GM19328 (cell line): ENCODE data around the gene TSTD1.
"Not testable (repeated sequence)": the region's sequence is repeated elsewhere in the genome, so short reads cannot be mapped to it uniquely, and the experiment has no call there.

Experiments used
- ATAC-seq: cut with Tn5 transposase; IDR thresholded peaks from one replicate; pipeline ENCODE4 v1.9.1; 2021; ENCODE audit warnings: mild to moderate bottlenecking, moderate library complexity; ENCODE audit not compliant: unreplicated experiment

The TSTD1 gene

GRCh38 chr1:161039154-161039545 lies 386 bp upstream of the TSTD1 start:
- no peak for ATAC-seq

DNA sequence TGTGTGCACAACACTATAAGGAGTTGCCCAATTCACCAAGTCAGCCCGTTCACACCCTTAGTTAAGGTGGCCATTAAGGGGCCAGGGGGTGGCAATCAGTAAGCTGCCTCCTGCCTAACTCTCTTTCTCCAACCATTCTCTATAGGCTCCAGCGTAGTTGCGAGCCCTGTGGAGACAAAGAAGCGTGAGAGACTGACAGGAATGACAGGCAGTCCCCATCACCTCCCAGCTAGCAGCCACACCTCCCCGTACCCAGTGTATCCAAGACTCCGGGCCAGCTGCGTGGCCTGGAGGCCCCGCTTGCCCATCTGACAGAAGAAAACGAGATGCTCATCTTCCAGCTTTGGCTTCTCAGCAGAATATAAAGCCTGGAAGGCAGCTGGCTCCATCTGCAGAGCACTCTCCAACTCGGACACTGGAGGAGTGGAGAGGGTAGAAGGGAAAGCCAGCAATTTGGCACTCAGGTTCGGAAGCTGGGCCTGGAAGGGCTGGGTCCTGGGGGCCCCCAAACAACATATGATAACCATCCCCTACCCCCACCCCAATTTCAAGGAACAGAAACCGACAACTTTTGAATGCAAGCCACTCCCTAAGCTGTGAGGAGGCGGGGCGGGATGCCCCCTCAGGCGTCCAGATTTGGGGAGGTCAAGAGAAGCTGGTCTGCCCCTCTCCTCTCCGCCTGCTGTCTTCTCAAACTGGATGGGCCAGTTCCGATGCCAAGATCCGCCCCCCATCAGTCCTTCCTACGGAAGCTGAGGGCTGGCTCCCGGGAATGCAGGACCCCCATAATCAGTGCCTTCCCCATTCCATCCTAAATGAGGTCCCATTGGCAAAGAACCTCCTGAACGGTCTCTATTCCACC lies 872 bp downstream of the TSTD1 start:
- no peak for ATAC-seq

- no peak for ATAC-seq
Measured at GRCh38 chr1:161033751-161034150, 5.0 kb downstream of the TSTD1 start.

DNA sequence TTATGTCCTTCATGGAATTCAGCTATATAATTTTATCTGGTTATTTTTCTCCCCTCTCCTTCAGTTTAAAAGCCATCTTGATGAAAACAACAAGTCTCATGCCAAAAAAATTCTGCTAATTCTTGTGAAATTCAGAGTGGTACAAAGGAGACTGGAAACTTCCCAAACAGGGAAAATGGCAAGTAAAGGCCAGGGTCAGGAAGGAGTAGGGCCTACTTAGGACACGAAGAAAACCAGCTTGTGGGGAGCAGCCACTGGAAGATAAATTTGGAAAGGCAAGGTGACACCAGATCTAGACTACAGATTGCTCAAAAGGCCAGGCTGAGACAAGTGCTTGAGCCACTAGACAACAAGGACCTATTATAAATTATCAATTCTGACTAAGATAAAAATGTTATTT lies 6.4 kb downstream of the TSTD1 start:
- ATAC-seq: no peak

GRCh38 chr1:161031874-161032273 lies 6.9 kb downstream of the TSTD1 start:
- no peak for ATAC-seq

DNA sequence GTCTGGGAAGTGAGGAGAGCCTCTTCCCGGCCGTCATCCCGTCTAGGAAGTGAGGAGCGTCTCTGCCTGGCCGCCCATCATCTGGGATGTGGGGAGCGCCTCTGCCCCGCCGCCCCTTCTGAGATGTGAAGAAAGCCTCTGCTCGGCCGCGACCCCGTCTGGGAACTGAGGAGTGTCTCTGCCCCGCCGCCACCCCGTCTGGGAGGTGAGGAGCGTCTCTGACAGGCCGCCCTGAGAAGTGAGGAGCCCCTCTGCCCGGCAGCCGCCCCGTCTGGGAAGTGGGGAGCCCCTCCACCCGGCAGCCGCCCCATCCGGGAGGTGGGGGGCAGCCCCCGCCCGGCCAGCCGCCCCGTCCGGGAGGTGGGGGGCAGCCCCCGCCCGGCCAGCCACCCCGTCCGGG lies 9.3 kb downstream of the TSTD1 start:
- not testable (repeated sequence) for ATAC-seq

DNA sequence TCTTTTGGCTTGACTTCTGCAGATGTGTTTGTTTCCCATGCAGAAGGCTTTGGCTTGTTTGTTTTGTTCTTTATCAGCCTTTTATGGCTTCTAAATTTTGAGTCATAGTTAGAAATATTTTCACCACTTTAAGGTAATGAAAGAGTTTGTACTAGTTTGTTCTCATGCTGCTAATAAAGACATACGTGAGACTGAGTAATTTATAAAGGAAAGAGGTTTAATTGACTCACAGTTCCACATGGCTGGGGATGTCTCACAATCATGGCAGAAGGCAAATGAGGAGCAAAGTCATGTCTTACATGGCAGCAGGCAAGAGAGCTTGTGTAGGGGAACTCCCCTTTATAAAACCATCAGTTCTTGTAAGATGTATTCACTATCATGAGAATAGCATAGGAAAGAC lies 11.8 kb downstream of the TSTD1 start:
- not testable (repeated sequence) for ATAC-seq

GRCh38 chr1:161022432-161022831 lies 16.3 kb downstream of the TSTD1 start:
- ATAC-seq: not testable (repeated sequence)

- ATAC-seq: no peak
Measured at GRCh38 chr1:161021970-161022353, 16.8 kb downstream of the TSTD1 start.

DNA sequence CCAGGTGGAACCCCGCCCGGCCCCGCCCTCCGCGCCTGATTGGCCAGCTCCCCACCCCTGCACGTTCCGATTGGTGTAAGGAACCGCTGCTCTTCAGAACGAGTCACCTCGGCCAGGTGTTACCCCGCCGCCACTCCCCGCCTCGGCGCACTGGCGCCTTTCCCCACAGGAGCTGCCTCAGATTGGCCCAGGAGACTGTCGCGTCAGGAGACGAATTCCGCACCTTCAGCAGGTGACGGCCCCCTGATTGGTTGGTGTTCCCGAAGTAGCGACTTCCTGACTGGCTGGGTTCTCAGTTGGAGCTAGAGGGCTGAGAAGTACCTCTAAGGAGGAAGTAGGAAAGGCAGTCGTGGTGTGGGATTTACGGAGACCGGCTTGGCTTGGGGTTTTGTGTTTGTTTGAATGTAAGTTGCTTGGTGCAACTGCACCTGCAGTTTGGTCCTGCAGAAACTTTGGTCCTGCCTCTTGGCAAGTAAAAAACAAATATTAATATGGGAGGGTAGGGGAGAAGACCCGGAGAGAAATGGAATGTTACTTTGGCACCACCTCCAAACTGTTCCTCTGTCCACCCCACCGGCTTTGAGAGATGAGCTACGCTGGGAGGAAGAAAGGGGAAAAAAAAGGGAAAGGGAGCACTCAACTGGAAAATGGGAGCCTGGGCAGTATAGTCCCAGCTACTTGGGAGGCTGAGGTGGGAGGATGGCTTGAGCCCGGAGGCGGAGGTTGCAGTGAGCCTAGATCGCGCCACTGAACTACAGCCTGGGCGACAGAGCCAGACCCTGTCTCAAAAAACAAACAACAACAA lies 17.4 kb downstream of the TSTD1 start:
- ATAC-seq: peak; percentile 77

- ATAC-seq: peak; percentile 29
Measured at GRCh38 chr1:161020509-161021164, 18.1 kb downstream of the TSTD1 start, which contains the start of gene F11R. F11R (minus strand) TSS chr1:161021152; CDS start chr1:161021073, 79 bp downstream.

DNA sequence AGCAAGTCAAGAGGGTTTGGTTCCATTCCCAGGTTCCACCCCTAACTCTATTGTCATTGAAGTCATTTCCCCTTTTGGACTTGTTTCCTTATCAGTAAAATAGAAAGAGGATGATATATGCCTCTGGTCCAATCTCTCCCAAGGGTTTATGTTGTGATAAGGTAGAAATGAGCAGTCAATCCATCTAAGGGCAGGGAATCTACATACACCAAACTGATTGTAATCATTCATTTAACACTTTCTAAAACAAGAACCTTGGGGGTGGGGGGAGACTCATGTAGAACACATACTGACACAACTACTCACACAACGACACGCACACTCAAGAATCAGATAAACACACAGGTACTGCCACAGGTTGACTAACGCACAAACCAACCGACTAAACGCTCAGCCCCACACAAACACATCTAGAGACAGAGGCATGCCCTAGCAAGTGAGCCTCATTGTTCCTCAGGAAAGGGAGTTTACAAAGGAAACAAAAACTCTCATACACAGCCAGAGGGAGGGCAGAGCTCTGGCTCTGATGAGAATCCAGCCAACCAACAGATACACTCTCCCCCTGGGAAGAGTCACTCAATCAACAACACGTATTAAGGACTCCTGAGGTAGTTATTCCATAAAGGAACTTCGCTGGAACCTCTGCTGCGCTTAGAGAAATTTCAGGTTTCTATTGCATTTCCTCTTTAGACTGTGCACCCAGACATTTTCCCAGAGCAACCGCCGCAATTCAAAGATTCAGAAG lies 18.8 kb downstream of the TSTD1 start:
- no peak for ATAC-seq

DNA sequence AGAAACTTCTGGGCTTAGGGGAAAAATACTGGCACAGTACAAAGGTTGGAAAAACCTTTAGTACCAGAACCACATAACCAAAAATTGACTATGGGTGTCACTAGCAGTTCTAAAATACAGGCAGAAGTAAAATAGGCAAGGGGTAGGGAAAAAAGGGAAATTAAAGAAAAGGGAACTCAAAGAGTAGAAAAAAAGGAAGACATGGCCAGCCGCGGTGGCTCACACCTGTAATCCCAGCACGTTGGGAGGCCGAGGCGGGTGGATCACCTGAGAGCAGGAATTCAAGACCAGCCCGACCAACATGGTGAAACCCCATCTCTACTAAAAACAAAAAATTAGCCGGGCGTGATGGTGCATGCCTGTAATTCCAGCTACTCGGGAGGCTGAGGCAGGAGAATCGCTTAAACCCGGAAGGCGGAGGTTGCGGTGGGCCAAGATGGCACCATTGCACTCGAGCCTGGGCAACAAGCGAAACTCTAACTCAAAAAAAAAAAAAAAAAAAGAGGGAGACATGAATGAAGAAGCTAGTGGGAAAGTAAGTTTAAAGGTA lies 19.6 kb downstream of the TSTD1 start:
- not testable (repeated sequence) for ATAC-seq

GRCh38 chr1:161018631-161018930 lies 20.2 kb downstream of the TSTD1 start:
- no peak for ATAC-seq

- ATAC-seq: no peak
Measured at GRCh38 chr1:161017756-161018630, 20.8 kb downstream of the TSTD1 start.

GRCh38 chr1:161017181-161017580 lies 21.6 kb downstream of the TSTD1 start:
- not testable (repeated sequence) for ATAC-seq

DNA sequence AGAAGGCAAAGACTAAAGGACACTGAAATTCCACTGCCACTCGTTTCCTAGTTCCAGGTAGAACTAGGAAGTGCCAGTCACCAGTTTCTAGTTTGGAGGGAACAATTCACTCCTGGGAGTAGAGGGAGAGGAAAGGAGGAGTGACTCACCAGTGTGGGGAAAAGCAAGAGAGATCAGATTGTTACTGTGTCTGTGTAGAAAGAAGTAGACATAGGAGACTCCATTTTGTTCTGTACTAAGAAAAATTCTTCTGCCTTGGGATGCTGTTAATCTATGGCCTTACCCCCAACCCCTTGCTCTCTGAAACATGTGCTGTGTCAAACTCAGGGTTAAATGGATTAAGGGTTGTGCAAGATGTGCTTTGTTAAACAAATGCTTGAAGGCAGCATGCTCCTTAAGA lies 22.1 kb downstream of the TSTD1 start:
- not testable (repeated sequence) for ATAC-seq

GRCh38 chr1:161013488-161014230 lies 25.1 kb downstream of the TSTD1 start:
- peak; percentile 73 for ATAC-seq

- ATAC-seq: no peak
Measured at GRCh38 chr1:161013131-161013487, 25.7 kb downstream of the TSTD1 start.
